Medulla oblongata (tissue), 1 donor: ENCODE measurements around the gene RDH8.
"Not testable (repeated sequence)": the region's sequence is repeated elsewhere in the genome, so short reads cannot be mapped to it uniquely, and the experiment has no call there.

Source experiments
- DNase-seq: peaks from one replicate; pipeline ENCODE4 v3.0.0-alpha.2; 2015; ENCODE audit errors: extremely low spot score

RDH8 gene

DNA sequence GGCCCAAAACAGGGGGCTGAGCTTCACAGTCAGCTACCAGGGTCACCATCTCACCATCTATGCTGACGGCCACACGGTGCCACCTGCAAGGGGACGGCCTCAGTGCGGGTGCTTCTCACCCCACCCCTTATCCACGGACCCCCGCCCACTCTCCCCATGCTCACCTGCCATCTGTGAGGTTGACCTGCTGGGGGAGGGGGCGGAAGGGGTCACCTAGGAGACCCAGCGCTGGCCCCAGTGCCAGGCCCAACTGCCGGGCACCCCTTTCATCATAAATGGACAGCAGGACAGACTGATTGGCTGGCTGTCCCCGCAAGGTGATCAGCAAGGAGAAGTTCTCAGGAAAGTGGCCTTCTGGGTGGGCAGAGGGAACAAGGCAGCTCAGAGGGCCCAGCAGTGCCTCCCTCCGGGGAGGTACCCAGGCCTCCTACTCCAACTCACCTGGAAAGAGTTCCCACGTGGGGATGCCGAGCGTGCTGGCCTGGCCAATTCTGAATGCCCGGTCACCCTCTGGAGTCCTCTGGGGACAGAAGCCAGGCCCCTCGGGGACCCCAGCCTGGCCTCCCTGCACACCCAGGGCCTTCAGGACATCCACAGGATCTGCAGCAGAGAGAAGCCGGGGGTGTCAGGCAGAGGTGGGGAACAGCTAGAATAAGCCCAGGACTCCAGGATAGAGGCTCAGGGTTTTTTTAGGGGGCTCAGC is 7.5 kb upstream of the RDH8 start:
- no peak for DNase-seq

DNA sequence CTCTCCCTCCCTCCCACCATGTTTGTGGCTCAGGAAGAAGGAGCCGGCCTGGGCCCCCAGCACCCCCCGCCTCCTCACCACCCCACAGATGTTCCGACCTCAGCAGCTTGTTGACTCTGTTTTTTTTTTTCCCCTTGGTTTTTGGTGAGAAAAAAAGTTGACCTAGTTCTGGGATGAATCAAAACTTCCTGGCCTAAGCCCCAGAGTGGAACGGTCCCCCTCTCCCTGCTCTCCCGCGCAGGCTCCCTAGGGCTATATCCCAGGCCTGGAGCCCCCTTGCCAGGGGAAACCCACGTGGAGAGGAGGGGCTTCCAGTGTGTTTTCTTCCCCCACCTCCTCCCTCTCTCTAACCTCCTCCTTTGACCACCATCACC is 7.0 kb upstream of the RDH8 start:
- peak; percentile 46 for DNase-seq

DNA sequence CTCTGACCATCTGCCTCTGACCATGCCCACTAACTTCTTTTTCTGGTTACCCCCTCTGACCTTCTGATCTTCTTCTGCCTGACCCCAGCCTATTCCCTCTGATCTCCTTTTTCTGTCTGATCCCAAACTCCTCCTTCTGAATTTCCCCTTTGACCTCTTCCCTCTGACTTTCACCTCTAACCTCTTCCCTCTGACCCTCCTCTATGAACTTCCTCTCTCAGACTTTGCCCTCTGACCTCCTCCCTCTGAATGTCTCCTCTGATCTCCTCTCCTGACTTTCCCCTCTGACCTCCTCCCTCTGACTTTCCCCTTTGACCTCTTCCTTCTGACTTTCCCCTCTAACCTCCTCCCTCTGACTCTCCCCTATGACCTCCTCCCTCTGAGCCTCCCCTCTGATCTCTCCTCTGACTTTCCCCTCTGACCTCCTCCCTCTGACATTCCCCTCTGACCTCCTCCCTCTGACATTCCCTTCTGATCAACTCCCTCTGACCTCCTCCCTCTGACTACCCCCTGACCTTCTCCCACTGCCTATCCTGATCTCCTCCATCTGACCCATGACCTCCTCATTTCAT is 6.4 kb upstream of the RDH8 start:
- no peak for DNase-seq

DNA sequence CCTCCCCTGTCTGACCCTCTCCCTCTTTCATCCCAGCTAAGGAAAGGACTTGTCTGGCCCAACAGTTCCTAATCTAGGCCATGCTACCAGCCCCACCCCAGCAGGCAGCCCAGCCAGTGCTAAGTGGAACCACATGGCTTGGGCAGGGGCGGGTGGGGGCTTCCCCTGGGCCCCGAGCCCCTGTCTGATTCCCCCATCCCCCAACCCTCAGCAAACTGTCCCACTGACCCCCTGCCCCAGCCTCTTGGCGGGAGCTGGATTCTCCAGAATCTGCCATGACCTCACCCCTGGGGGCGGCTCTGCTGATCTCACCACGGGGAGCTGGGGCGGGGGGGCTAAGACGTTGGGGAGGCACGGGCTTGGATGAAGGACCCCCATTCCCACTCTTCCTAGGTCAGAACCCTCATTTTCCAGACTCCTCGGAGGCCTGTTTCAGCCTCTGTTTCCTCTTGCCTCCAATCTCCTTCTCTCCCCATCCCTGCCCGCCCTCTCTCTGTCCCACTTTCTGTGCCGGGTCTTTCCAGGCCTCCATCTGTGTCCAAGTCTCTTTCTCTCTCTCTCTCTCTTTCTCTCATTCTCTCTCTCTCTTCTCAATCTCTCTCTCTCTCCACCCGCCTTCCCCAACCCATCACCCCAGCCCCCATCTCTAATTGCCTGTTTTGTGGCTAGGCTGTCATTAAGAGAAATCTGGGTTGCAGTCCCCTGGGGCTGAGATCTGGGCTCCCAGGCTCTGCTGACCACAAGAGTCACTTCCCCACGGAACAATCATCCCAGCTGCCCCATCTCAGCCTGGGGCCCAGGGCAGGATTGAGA is 5.7 kb upstream of the RDH8 start:
- DNase-seq = no peak

DNA sequence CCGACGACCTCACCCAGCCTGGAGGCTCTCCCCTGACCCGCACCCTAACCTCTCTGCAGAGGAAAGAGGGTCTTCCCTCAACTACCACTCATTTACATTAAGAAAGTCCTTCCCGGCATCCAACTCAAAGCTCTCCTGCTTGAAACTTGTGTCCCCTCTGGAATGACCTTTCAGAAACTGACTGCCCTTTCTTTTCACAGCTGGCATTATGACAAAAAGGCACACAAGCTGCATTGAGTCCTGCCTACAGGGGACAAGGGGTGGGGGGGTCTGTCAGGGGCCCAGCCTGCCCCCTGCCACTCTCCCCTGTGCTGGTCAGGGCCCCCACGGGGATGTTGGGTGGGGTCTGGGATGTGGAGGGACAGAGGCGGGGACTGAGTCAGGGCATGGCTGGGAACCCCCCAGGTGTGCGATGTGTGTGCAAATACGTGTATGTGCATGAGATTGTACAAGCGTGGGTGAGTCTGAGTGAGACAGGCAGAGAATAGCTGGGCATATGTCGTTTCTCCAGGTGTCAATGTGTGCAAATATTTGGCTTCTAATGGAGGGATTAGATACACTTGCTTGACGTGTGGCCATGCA is 5.0 kb upstream of the RDH8 start:
- DNase-seq = no peak

DNA sequence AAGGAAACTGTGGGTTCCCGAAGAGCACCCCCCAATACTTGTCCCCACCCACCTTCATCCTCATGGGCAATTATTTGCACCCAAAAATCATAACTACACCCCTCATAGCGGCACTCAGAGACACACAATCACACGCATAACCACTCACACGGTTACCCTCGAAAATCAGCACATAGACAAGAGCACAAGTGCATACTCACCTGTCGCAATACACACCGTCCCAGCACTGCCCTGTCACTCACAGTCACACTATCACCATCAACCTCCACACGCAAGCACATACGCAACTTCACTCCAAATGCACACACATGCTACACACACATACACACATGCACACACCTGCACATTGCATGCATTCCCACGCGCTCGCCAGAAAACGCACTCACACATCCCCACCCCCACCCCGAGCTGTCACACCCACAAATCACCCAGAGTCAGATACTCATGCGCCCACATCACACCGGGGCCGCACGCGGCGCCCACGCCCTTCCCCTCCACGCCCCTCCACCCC is 3.5 kb upstream of the RDH8 start:
- DNase-seq = no peak

DNA sequence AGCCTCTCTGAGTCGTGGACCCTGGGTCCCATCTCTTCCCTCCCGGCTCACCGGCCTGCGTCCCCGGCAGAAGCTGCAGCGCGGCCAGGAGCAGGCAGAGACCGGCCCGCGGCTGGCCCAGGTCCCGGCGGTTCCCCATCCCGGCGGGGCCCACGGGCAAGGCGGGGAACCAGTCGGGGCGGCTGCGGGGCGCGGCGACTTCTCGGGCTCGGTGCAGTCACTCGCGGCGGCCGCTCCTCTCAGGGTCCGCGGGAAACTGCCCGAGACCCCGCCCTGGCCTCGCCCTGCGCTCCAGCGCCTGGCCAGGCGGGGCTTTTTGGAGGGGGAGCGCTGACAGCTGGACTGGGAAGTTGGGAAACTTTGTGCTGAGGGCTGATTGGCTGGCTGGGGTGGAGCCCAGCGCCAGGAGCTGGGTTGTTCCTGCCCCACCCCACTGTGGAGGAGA is 3.0 kb upstream of the RDH8 start, which contains the start of gene COL5A3:
TSS of gene COL5A3 (minus strand) at position 258 of the 445 bp plus-strand sequence. CDS start at position 139, 119 bp downstream.
- DNase-seq = no peak

DNA sequence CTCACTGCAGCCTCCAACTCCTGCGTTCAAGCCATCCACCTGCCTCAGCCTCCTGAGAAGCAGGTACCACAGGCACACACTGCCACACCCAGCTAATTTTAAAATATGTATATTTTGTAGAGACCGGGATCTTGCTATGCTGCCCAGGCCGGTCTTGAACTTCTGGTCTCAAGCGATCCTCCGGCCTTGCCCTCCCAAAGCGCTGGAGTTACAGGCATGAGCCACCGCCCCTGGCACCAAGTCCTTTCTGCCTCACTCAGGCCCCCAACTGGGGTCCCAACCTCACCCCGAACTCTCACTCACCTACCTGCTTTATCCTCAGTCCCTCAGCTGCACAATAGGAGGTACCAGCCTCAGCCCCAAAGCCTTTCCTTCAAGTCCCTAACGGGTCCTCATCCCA is 2.3 kb upstream of the RDH8 start:
- DNase-seq = no peak

DNA sequence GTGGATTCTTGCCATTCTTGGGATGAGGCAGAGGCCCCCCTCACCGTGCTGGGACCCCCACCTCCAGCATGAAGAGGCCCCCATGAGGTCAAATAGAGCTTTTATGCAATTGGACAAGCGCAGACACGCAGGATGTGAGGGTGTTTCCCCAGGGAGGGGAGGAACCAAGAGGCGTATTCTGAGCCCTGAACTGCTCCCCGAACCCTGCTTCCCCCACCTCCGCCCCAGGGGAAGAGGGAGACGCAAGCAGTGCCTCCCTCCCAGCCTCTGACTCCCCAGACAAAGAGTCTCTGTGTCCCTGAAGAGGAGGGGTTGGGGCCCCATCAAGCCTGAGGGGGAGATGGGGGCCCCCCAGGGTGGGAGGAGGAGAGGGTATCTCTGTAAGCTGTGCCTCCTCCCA is 1.3 kb upstream of the RDH8 start:
- DNase-seq = no peak

DNA sequence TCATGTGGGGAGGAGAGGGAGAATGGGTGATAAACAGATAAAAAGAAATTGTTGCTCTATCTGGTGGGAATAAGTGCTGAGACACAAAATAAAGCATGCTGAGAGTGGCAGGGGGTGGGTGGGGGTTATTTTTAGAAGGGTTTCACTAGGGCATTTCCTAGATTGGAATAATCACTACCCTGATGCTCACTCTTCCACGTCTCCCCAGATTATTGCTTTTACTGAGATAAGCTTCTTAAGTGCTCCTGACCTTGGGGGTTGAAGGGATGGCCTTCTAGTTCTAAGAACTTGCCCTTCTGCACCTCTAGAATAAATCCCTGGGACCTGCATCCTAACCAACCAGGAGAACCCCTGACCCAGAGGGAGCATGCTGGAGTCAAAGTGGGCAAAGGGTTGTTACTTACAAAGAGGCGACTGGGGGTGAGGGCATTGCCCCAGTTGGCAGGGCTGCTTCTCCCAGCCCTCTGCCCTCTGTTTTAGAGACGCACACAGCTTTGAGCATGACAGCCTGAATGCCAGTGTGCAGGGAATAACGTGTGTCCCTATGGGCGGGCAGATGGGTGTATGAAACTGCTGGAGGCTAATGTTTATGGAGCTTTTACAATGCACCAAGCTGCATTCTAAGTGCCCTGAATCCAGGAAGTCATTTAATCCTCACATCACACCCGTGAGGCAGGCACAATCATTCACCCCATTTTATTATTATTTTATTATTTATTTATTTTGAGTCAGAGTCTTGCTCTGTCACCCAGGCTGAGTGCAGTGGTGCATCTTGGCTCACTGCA is 743 bp downstream of the RDH8 start:
- no peak for DNase-seq

DNA sequence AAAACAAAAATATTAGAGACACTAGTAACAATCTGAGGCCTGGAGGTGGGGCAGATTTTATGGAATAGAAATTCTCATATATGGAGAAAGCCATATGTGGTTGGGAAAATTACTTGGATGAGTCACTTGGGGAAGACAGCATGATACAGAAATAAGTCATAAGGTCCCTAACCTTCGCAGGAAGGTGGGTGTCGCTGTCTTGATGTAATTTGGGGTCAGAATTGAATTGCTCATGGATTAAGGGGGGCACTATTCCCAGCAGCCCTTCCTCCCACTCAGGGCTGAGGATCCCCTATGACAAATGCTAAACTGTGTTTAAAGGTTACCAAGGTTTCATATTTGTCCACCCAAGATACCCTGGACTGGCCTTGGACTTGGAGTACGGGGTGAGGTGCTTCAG is 5.0 kb downstream of the RDH8 start:
- no peak for DNase-seq

DNA sequence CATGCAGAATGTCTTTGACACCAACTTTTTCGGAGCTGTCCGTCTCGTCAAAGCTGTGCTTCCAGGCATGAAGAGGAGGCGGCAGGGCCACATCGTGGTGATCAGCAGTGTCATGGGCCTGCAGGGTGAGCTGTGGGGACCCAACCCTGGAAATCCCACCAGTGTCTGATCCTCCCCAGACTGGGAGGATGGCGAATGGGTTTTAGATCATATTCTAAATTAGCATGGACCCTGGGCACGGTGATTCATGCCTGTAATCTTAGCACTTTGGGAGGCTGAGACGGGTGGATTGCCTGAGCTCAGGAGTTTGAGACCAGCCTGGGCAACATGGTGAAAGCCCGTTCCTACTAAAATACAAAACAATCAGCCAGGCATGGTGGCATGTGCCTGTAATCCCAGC is 5.5 kb downstream of the RDH8 start:
- DNase-seq = no peak

DNA sequence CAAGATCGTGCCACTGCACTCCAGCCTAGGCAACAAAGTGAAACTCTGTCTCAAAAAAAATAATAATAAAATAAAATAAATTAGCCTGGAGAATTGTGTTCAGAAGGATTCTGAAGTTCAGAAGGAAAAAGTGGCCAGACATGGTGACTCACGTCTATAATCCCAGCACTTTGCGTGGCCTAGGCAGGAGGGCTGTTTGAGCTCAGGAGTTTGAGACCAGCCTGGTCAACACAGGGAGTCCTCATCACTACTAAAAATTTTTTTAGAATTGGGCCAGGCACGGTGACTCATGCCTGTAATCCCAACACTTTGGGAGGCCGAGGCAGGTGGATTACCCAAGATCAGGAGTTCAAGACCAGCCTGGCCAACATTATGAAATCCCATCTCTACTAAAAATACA is 6.0 kb downstream of the RDH8 start:
- no peak for DNase-seq

DNA sequence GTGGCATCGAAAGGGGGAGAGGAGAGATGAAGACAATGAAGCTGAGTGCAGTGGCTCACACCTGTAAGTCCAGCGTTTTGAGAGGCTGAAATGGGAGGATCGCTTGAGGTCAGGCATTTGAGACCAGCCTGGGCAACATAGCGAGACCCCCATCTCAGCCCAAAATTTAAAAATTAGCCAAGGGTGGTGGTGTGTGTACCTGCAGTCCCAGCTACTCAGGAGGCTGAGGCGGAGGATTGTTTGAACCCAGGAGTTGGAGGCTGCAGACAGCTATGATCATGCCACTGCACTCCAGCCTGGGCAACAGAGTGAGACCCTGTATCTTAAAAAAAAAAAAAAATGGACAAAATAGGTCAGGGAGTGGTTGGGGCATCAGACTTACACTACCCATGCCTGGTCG is 7.6 kb downstream of the RDH8 start:
- DNase-seq = no peak

DNA sequence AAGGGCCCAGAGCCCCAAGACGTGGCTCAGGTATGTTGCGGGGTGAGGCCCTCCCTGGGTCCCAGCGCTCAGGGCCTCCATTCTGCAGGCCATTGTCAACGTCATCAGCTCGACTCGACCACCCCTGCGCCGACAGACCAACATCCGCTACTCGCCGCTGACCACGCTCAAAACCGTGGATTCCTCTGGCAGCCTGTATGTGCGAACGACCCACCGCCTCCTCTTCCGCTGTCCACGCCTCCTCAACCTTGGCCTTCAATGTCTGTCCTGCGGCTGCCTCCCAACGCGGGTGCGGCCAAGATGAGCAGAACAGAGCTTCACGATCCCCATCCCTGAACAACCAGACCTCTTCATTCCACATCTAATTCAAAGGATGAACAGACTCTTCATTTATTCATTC is 8.2 kb downstream of the RDH8 start:
- no peak for DNase-seq

DNA sequence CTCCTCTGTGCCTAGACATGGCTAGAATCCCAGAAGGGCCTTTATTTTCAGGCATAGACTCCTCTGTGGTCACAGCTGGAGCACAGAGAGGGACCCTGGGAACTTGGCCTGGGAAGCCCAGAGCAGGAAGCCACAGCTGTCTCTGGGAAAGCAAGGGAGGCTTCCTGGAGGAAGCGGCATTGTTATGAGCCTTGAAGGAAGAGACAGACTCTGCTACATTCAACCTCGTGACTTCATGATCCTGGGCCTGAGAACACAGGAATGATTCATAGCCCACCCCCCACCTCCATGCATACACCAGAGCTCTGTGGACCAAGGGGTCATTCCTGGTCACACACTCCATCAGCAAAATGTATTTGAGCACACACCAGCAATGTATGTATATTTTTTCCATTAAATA is 8.6 kb downstream of the RDH8 start:
- no peak for DNase-seq

DNA sequence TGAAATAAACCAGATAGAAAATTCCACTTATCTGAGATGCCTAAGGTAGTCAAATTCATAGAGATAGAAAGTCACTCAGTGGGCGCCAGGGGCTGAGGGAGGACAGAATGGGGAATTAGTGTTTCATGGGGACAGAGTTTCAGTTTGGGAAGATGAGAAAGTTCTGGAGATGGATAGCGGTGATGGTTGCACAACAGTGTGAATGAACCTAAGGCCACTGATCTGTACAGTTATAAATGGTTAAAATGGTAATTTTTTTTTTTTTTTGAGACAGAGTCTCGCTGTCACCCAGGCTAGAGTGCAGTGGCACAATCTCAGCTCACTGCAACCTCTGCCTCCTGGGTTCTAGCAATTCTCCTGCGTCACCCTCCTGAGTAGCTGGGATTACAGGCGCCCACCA is 9.8 kb downstream of the RDH8 start:
- DNase-seq = not testable (repeated sequence)

DNA sequence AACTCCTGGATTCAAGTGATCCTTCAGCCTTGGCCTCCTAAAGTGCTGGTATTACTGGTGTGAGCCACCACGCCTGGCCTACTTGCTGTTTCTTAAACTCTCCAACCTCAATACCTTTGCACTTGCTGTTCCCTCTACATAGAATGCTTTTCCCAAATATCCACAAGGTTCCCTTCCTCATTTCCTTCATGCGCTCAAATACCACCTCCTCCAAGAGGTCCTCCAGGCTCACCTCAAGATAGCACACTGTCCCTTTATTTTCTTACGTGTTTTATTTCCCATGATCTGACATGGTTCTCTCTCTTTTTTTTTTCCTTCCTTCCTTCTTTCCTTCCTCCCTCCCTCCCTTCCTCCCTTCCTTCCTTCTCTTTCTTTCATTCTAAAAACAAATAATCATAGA is 13.5 kb downstream of the RDH8 start:
- DNase-seq = no peak

DNA sequence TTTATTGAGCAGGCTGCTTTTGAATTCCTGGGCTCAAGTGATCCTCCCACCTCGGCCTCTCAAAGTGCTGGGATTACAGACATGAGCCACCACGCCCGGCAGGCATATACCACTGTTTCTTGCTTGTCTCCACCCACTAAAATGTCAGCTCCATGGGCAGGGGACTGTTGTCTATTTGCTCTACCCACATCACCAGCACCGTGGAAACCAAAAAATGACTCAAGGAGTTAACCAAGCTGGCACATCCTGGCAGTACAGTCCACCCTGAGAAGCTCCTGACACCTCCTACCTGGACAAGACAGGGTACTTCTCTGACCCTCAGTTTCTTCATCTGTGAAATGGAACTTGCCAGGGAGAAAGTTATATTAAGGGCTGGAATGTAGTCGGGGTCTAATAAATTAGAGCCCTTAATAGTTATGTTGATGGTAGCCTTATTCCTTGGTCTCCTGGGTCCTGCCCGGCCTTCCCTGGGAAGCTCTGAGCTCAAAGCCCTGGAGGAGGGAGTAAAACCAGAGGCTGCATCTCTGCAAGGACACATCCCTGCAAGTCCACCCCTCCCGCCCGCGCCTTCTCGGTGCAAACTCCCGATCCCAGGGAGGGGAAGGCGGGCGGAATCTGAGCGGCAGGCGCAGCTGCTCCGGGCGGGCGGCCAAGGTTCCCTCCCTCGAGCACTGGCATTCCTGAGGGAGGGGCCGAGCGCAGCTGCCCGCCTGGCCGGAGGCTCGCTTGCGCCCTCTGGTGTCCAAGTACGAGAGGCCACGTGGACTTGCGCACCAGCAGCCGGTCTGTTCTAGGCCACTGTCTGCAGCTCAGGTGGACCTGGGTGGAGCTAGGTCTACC is 14.1 kb downstream of the RDH8 start:
- peak; percentile 90 for DNase-seq

DNA sequence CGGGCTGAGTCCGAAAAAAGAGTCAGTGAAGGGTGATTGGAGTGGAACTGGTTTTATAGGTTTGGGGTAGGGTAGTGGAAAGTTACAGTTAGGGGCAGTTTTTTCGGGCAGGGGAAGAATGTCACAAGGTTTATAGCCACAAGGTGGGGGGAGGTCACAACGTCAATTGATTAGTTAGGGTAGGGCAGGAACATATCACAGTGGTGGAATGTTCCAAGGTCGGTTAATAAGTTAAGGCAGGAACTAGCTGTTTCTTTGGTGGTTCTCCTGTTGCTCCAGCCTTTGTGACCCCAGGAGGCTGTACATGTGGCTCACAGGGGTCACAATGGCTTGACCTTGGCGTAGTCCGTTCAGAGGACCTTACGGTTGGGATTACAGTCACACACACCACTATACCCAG is 20.3 kb downstream of the RDH8 start:
- DNase-seq = no peak

DNA sequence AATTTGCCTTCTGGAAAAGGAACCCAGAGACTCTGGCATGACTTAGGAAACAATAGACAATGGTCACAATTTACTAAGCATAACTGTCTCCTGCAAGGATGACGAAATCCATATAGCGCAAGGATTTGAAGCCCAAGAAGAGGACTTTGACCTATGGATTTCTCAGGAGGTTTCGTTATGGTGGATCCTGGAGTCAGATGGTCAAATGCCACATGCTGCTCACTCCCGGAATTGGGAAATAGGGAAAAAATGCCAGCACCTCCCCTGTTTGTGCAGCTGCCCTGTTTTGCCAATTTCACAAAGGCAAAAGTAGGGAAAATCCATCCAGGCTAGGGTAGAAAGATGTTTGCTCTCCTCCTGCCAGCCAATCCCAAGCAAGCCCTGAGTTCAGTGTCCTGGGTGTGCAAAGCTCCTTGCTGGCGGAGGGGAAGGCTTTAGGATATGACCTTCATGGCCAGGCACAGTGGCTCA is 23.4 kb downstream of the RDH8 start:
- DNase-seq = no peak
